Fibroblast of skin of back (primary cell): ENCODE data around the gene GSTT2B.
"Not testable (repeated sequence)": the region's sequence is repeated elsewhere in the genome, so short reads cannot be mapped to it uniquely, and the experiment has no call there.

Source experiments
- DNase-seq: peaks from one replicate; pipeline ENCODE4 v3.0.0-alpha.2; 2013

Gene GSTT2B

DNA sequence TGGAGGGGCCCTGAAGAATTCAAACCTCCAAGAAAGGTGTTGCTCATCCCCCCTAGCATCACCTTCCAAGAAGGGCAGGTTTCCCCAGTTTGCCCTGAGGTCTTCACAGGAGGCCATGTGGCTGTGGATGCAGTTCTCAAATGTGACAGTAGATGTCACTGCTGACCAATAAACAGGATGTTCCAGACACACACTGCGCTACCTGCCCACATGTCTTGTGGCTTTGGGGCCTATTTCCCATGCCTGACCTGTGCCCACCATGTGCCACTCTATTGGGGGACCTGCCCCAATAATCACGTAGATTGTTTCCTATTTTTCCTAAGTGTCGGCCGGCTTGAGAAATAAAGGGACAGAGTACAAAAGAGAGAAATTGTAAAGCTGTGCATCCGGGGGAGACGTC lies 23.4 kb upstream of the GSTT2B start:
- no peak for DNase-seq

GRCh38 chr22:23980567-23980966 lies 19.6 kb upstream of the GSTT2B start:
- DNase-seq, result not testable (repeated sequence)

- not testable (repeated sequence) for DNase-seq
Measured at GRCh38 chr22:23979557-23980240, 18.7 kb upstream of the GSTT2B start, which contains the start of gene GSTT2. GSTT2 (plus strand) TSS chr22:23980134.

DNA sequence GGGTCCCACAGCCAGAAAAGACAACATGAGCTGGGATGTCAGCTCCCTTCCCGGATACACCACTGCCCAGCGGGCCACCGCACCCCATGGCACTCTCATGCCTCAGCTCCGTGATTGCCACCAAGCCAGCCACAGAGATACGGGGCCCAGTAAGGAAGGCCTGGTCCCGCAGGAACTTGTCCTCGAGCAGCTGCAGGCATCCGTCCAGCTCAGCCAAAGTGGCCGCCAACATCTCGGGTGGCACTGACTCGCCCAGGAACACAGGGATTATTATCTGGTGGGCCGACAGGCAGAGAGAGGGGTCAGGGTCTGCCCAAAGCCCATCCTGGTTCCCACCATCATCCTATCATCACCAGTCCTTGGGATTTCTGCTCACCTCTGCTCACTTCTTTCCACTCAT lies 16.3 kb upstream of the GSTT2B start:
- DNase-seq, result not testable (repeated sequence)

DNA sequence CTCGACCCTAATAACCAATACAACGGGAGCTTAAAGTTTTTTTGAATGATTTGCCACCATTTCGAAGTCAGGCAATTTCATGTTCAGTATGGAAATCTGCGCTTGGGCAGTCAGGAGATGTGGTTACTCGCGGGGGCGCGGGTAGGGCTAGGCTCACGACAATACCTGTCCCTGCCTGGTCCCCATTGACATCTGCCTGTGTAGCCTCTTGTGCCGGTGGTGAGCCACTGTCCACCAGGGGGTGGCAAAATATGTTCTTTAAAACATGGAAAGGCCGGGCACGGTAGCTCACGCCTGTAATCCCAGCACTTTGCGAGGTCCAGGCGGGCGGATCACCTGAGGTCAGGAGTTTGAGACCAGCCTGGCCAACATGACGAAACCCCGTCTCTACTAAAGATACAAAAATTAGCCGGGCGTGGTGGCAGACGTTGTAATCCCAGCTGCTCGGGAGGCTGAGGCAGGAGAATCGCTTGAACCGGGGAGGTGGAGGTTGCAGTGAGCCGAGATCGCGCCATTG lies 13.9 kb upstream of the GSTT2B start:
- not testable (repeated sequence) for DNase-seq

DNA sequence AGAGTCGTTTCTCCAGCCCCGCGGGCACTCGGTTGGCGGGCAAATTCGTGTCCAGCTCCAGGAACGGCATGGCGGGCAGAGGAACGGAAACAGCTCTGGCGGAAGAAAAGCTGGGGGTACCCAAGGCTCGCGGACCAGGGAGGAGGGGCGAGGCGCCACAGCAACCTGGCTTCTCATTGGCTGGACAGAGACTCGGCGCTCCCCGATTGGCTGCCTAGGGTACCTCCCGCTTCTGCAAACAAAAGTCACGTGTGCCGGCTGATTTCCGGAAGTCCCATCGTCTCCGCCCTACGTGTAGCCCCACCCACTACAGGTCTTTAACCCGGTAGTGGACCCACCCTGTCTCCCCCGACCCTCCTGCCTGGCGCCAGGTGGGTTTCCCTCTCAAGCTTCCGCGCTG lies 13.3 kb upstream of the GSTT2B start, which contains the start of gene DDT:
Gene DDT (minus strand): TSS at position 97 of the 400 bp plus-strand sequence. CDS start 27 bp downstream, at position 70.
- DNase-seq, result not testable (repeated sequence)

- DNase-seq, result not testable (repeated sequence)
Measured at GRCh38 chr22:23971927-23972326, 10.9 kb upstream of the GSTT2B start.

GRCh38 chr22:23970816-23971486 lies 10.0 kb upstream of the GSTT2B start:
- no peak for DNase-seq

- no peak for DNase-seq
Measured at GRCh38 chr22:23970201-23970641, 9.2 kb upstream of the GSTT2B start.

- DNase-seq, result no peak
Measured at GRCh38 chr22:23969071-23969470, 8.1 kb upstream of the GSTT2B start.

DNA sequence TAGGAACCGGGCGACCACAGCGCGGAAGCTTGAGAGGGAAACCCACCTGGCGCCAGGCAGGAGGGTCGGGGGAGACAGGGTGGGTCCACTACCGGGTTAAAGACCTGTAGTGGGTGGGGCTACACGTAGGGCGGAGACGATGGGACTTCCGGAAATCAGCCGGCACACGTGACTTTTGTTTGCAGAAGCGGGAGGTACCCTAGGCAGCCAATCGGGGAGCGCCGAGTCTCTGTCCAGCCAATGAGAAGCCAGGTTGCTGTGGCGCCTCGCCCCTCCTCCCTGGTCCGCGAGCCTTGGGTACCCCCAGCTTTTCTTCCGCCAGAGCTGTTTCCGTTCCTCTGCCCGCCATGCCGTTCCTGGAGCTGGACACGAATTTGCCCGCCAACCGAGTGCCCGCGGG lies 5.6 kb upstream of the GSTT2B start, which contains the start of gene DDTL:
Gene DDTL (plus strand): TSS at position 321 of the 400 bp plus-strand sequence. CDS start 27 bp downstream, at position 348.
- not testable (repeated sequence) for DNase-seq

GRCh38 chr22:23966094-23966493 lies 5.1 kb upstream of the GSTT2B start:
- DNase-seq, result not testable (repeated sequence)

- peak; percentile 67 for DNase-seq
Measured at GRCh38 chr22:23956301-23956900, 4.6 kb downstream of the GSTT2B start.

GRCh38 chr22:23955886-23956285 lies 5.1 kb downstream of the GSTT2B start:
- DNase-seq, result not testable (repeated sequence)

DNA sequence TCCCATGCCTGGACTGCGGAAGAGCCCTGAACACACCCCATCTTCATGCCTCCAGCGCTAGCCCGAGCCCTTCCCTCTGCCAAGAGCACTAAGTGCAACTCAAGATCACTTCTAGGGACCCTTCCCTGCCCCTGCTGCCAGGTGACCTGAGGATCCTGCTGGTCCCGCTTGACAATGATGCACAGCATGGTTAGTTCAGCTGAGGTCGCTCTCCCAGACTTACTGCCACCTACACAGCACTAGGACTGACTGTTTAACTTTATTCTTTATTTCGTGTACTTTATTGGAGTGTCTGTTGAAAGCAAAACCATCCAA lies 6.0 kb downstream of the GSTT2B start:
- DNase-seq, result not testable (repeated sequence)

- not testable (repeated sequence) for DNase-seq
Measured at GRCh38 chr22:23954193-23954990, 6.6 kb downstream of the GSTT2B start.

GRCh38 chr22:23953485-23953884 lies 7.5 kb downstream of the GSTT2B start:
- DNase-seq, result not testable (repeated sequence)

- DNase-seq, result not testable (repeated sequence)
Measured at GRCh38 chr22:23952794-23953405, 8.1 kb downstream of the GSTT2B start.

- not testable (repeated sequence) for DNase-seq
Measured at GRCh38 chr22:23951383-23951782, 9.6 kb downstream of the GSTT2B start.

- not testable (repeated sequence) for DNase-seq
Measured at GRCh38 chr22:23949764-23950163, 11.2 kb downstream of the GSTT2B start.

DNA sequence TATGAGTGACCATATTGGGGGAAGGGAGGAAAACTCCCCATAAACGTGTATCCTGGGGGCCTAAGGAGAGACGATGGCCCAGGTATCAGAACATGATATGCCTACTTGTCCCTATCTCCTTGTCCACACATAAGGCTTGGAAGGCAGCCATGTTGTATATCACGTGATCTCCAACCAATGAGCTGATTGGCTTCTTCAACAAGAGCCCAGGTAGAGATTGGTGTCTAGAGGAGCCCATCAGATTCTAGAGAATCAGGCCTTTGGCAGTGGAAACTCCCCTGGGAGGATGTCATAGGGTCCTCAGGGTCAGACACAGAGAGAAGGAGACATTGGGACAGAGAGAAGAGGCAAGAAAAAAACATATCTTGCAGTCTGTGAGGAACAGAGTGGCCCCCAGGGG lies 13.6 kb downstream of the GSTT2B start:
- DNase-seq, result not testable (repeated sequence)

DNA sequence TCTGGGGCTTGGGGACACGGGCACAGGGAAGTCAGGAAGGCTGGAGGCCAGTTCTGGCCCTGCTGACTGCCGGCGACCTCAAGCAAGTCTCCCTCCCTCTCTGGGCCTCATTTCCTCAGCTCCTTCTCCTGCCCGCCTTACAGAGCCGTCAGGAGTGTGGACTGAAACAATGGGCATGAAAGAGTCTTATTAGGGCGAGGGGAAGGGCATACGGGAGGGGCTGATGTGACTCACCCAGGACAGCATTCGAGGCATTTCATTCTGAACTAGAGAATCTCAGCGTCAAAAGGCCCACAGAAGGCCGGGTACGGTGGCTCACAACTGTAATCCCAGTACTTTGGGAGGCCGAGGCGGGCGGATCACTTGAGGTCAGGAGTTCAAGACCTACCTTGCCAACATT lies 20.8 kb downstream of the GSTT2B start:
- not testable (repeated sequence) for DNase-seq
